Loucy (cell line): ENCODE measurements around the gene STRADA.
A peak's percentile ranks its signal among the peaks of the same experiment; 100 is the strongest.

Experiments used
- H2AFZ ChIP-seq: fragments of 200-600 bp; sonication (generic); 2 replicates; pipeline ENCODE4 v1.6.0; 2016; ENCODE audit warnings: antibody characterized with exemption, mild to moderate bottlenecking, low read length, moderate library complexity
- H3F3A ChIP-seq: fragments of 200-600 bp; 2 replicates; pipeline ENCODE4 v1.6.0; 2016; ENCODE audit warnings: antibody characterized with exemption, low read depth, mild to moderate bottlenecking
- H3K27me3 ChIP-seq: fragments of 200-600 bp; sonication (generic); 2 replicates; pipeline ENCODE4 v1.6.1; 2014; ENCODE audit warnings: low read length, mild to moderate bottlenecking; ENCODE audit not compliant: insufficient read depth, poor library complexity, severe bottlenecking
- H3K36me3 ChIP-seq: fragments of 200-600 bp; sonication (generic); 2 replicates; pipeline ENCODE4 v1.6.1; 2016; ENCODE audit warnings: low read length; ENCODE audit not compliant: insufficient read depth
- H3K4me1 ChIP-seq: fragments of 200-600 bp; sonication (generic); 2 replicates; pipeline ENCODE4 v1.5.1; 2014; ENCODE audit warnings: low read length, mild to moderate bottlenecking; ENCODE audit not compliant: insufficient read depth, poor library complexity, severe bottlenecking
- H3K4me2 ChIP-seq: fragments of 200-600 bp; sonication (generic); 2 replicates; pipeline ENCODE4 v1.6.0; 2014; ENCODE audit warnings: antibody characterized with exemption, low read length, low read depth, mild to moderate bottlenecking; ENCODE audit not compliant: poor library complexity, severe bottlenecking
- H3K4me3 ChIP-seq: fragments of 200-600 bp; sonication (generic); 2 replicates; pipeline ENCODE4 v1.5.1; 2014; ENCODE audit warnings: low read length, mild to moderate bottlenecking, mixed read lengths; ENCODE audit not compliant: poor library complexity, severe bottlenecking
- H3K79me2 ChIP-seq: fragments of 200-600 bp; sonication (generic); 2 replicates; pipeline ENCODE4 v1.6.1; 2014; ENCODE audit warnings: low read length; ENCODE audit not compliant: insufficient read depth
- H3K9ac ChIP-seq: fragments of 200-600 bp; sonication (generic); 2 replicates; pipeline ENCODE4 v1.6.0; 2014; ENCODE audit warnings: mild to moderate bottlenecking, low read depth, low read length, moderate library complexity; ENCODE audit not compliant: poor library complexity, severe bottlenecking
- H3K9me2 ChIP-seq: fragments of 200-600 bp; sonication (generic); replicated peaks from 2 replicates; pipeline ENCODE4 v1.6.1; 2016; ENCODE audit warnings: low read depth, low read length, mixed read lengths
- H3K9me3 ChIP-seq: fragments of 200-600 bp; sonication (generic); 2 replicates; pipeline ENCODE4 v1.6.1; 2014; ENCODE audit warnings: mild to moderate bottlenecking, antibody characterized with exemption, low read length, low read depth; ENCODE audit not compliant: insufficient read depth
- H4K20me1 ChIP-seq: fragments of 200-600 bp; sonication (generic); 2 replicates; pipeline ENCODE4 v1.6.0; 2014; ENCODE audit warnings: antibody characterized with exemption, low read length, mild to moderate bottlenecking; ENCODE audit not compliant: insufficient read depth, poor library complexity, severe bottlenecking
- EZH2phosphoT487 ChIP-seq: fragments of 200-600 bp; IDR thresholded peaks from 2 replicates; pipeline ENCODE4 v1.6.1; 2018; ENCODE audit warnings: antibody characterized with exemption, mild to moderate bottlenecking, moderate library complexity, borderline replicate concordance
- TF ChIP-seq, protein P1 (sequence below): fragments of 200-600 bp; sonication (generic); conservative IDR thresholded peaks from 2 replicates; pipeline ENCODE4 v1.5.1; 2014; ENCODE audit warnings: mild to moderate bottlenecking, antibody characterized with exemption, low read length

The STRADA gene

GRCh38 chr17:63682441-63682840, 59.2 kb downstream of the STRADA start:
- H3K36me3 ChIP-seq: peaks cover 58% of the 10 kb centered on the region; the same call in 1 of the 2 replicates
- TF ChIP-seq EZH2phosphoT487: no peak
- TF ChIP-seq, protein P1, sequence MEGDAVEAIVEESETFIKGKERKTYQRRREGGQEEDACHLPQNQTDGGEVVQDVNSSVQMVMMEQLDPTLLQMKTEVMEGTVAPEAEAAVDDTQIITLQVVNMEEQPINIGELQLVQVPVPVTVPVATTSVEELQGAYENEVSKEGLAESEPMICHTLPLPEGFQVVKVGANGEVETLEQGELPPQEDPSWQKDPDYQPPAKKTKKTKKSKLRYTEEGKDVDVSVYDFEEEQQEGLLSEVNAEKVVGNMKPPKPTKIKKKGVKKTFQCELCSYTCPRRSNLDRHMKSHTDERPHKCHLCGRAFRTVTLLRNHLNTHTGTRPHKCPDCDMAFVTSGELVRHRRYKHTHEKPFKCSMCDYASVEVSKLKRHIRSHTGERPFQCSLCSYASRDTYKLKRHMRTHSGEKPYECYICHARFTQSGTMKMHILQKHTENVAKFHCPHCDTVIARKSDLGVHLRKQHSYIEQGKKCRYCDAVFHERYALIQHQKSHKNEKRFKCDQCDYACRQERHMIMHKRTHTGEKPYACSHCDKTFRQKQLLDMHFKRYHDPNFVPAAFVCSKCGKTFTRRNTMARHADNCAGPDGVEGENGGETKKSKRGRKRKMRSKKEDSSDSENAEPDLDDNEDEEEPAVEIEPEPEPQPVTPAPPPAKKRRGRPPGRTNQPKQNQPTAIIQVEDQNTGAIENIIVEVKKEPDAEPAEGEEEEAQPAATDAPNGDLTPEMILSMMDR: no peak
- no peaks in the 10 kb centered on the region for H3K79me2 ChIP-seq
- H4K20me1 ChIP-seq: no peaks in the 10 kb centered on the region
- no peak overlapping the region for H3K4me2 ChIP-seq
- H3K4me3 ChIP-seq: no peak overlapping the region
- no peaks in the 10 kb centered on the region for H3K4me1 ChIP-seq
- H3K9me3 ChIP-seq: no peaks in the 10 kb centered on the region
- H3K27me3 ChIP-seq: no peaks in the 10 kb centered on the region
- H3K9me2 ChIP-seq: no peaks in the 10 kb centered on the region
- H3K9ac ChIP-seq: no peak overlapping the region
- no peaks in the 10 kb centered on the region for H3F3A ChIP-seq
- H2AFZ ChIP-seq: no peak overlapping the region

DNA sequence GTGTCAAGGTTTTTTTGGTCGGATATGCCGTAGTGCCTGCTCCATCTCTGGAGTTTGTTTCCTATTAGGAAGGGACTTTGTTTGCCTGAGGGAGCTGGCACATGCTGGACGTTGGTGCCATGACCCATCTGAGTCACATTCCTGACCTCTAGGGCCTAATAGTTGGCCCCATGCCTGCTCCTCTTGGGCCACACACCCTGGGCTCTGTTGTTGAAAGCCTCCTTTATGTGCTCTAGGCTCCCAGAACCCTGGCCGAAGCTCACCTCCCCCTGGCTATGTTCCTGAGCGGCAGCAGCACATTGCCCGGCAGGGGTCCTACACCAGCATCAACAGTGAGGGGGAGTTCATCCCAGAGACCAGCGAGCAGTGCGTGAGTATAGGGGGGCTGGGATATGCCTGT, 60.1 kb downstream of the STRADA start:
- Histone ChIP-seq H3K4me2 (no peak overlapping the region), H3K9me3 (no peaks in the 10 kb centered on the region), H3K36me3 (peaks cover 64% of the 10 kb centered on the region; the same call in 1 of the 2 replicates), H3K4me3 (no peak overlapping the region), H2AFZ (no peak overlapping the region), H3F3A (no peaks in the 10 kb centered on the region), H3K27me3 (no peaks in the 10 kb centered on the region), H3K9ac (no peak overlapping the region), H3K79me2 (no peaks in the 10 kb centered on the region), H3K4me1 (no peaks in the 10 kb centered on the region), H3K9me2 (no peaks in the 10 kb centered on the region), H4K20me1 (no peaks in the 10 kb centered on the region)
- no peak for TF ChIP-seq EZH2phosphoT487

DNA sequence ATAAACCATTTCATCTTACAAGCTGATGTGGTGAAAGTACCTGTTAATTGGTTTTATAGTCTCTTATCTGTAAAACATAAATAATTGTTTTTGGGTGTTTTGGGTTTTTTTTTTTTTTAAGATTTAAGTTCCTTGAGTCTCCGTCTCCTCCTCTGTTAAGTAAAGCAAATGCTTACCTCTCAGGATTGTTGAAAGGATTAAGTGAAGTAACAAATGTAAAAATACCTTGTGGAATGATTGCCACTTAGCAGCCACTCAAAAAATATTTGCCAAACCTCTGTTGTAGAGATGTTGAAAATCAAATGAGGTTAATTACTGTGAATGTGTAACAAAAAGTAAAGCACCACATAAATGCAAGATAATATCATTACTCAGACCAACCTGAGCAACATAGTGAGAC, 60.9 kb downstream of the STRADA start:
- no peak overlapping the region for H3K9ac ChIP-seq
- TF ChIP-seq EZH2phosphoT487: no peak
- H3K79me2 ChIP-seq: no peaks in the 10 kb centered on the region
- no peak overlapping the region for H2AFZ ChIP-seq
- H3K4me2 ChIP-seq: no peak overlapping the region
- no peaks in the 10 kb centered on the region for H4K20me1 ChIP-seq
- no peaks in the 10 kb centered on the region for H3K9me3 ChIP-seq
- no peaks in the 10 kb centered on the region for H3F3A ChIP-seq
- no peaks in the 10 kb centered on the region for H3K4me1 ChIP-seq
- H3K4me3 ChIP-seq: no peak overlapping the region
- no peaks in the 10 kb centered on the region for H3K9me2 ChIP-seq
- H3K27me3 ChIP-seq: no peaks in the 10 kb centered on the region
- peaks cover 60% of the 10 kb centered on the region; the same call in 1 of the 2 replicates for H3K36me3 ChIP-seq

GRCh38 chr17:63679214-63679613, 62.4 kb downstream of the STRADA start:
- H3K4me3 ChIP-seq: no peak overlapping the region
- no peaks in the 10 kb centered on the region for H3K9me3 ChIP-seq
- no peak overlapping the region for H2AFZ ChIP-seq
- H3F3A ChIP-seq: no peaks in the 10 kb centered on the region
- no peaks in the 10 kb centered on the region for H3K9me2 ChIP-seq
- peaks cover 48% of the 10 kb centered on the region; the same call in 1 of the 2 replicates for H3K36me3 ChIP-seq
- no peaks in the 10 kb centered on the region for H3K4me1 ChIP-seq
- TF ChIP-seq, protein P1: peak; percentile 32
- no peak for TF ChIP-seq EZH2phosphoT487
- H3K4me2 ChIP-seq: no peak overlapping the region
- H4K20me1 ChIP-seq: no peaks in the 10 kb centered on the region
- no peaks in the 10 kb centered on the region for H3K27me3 ChIP-seq
- no peaks in the 10 kb centered on the region for H3K79me2 ChIP-seq
- H3K9ac ChIP-seq: no peak overlapping the region
